HepG2 (cell line): Measurements from ENCODE around the gene SCAF4. TPM values are rescaled to one million over a fixed set of nuclear protein-coding genes. Genes with fewer than 3 reads are reported as not detected.

Experiments used
- ATAC-seq: fragments of 200-7000 bp; cut with Tn5 transposase; 3 replicates; pipeline ENCODE4 v1.9.1; 2020; ENCODE audit warnings: mild to moderate bottlenecking, moderate library complexity
- BruUV-seq: library from RNA; stranded (reverse); fragments of 400-500 nt; replicated peaks from 2 replicates; lab custom pipeline; 2021; lab: Mats Ljungman, UMichigan
- CTCF ChIA-PET: fragments of 300-600 bp; formaldehyde crosslinking; extraction: SDS; loops from one replicate; lab custom pipeline; 2021; ENCODE audit warnings: low total read pairs, inconsistent platforms, low intra/inter-chr PET ratio; lab: Yijun Ruan, JAX
- POLR2A ChIA-PET: fragments of 350-600 bp; sonication (Branson Sonifier 250); formaldehyde crosslinking; loops from one replicate; lab custom pipeline; 2020; ENCODE audit warnings: antibody characterized with exemption, inconsistent platforms; lab: Yijun Ruan, JAX
- DNase-seq: peaks from one replicate; pipeline ENCODE4 v3.0.0-alpha.2; 2015; ENCODE audit warnings: low spot score
- FAIRE-seq: peaks from 3 replicates; lab custom pipeline; 2011; peaks lifted over from hg19 to GRCh38; lab: Jason Lieb, UNC
- H2AFZ ChIP-seq: one replicate; pipeline ENCODE4 v1.6.1; 2011; ENCODE audit warnings: low read length, inconsistent platforms
- H3K27ac ChIP-seq: fragments of 300-600 bp; 3 replicates; pipeline ENCODE4 v1.8.0; 2011; ENCODE audit warnings: mixed run types, mild to moderate bottlenecking, mixed read lengths, low read length, inconsistent platforms; ENCODE audit not compliant: insufficient read depth; ENCODE audit errors: extremely low read length
- H3K27me3 ChIP-seq, 2 experiments: fragments of 200-600 bp in 1 of 2; 2 replicates in 1 of 2; 3 replicates in 1 of 2; pipeline versions ENCODE4 v1.6.0 to v1.8.0; 2011; ENCODE audit warnings: low read length in 2 of 2, mild to moderate bottlenecking in 2 of 2, moderate library complexity in 2 of 2, inconsistent platforms in 1 of 2; ENCODE audit not compliant: insufficient read depth in 2 of 2, control insufficient read depth in 1 of 2
- H3K36me3 ChIP-seq, 2 experiments: fragments of 200-600 bp in 1 of 2; replicated peaks in 1 of 2; 2 replicates in 1 of 2; 3 replicates in 1 of 2; pipeline versions ENCODE4 v1.5.1 to v1.8.0; 2011; ENCODE audit warnings: low read length in 2 of 2, inconsistent platforms in 1 of 2; ENCODE audit not compliant: insufficient read depth in 2 of 2, control insufficient read depth in 1 of 2
- H3K4me1 ChIP-seq: 2 replicates; pipeline ENCODE4 v1.5.1; 2012; ENCODE audit warnings: low read length, inconsistent platforms; ENCODE audit not compliant: insufficient read depth
- H3K4me2 ChIP-seq: 2 replicates; pipeline ENCODE4 v1.6.0; 2011; ENCODE audit warnings: low read depth, low read length, inconsistent platforms
- H3K4me3 ChIP-seq, 3 experiments: fragments of 200-600 bp in 1 of 3; sonication (generic), shearing (Covaris generic) in 1 of 3; replicated peaks in 1 of 3; 2 replicates each; pipeline ENCODE4 v1.5.1; 2011 to 2016; ENCODE audit warnings: low read length in 3 of 3, inconsistent platforms in 2 of 3, low read depth in 2 of 3, mild to moderate bottlenecking in 2 of 3, control low read depth in 1 of 3, mixed read lengths in 1 of 3; ENCODE audit not compliant: insufficient read depth in 1 of 3
- H3K79me2 ChIP-seq: one replicate; pipeline ENCODE4 v1.6.1; 2011; ENCODE audit warnings: low read length, inconsistent platforms; ENCODE audit not compliant: insufficient read depth
- H3K9ac ChIP-seq: 2 replicates; pipeline ENCODE4 v1.6.0; 2011; ENCODE audit warnings: mild to moderate bottlenecking, low read depth, low read length, inconsistent platforms; ENCODE audit not compliant: insufficient read depth
- H3K9me3 ChIP-seq: 2 replicates; pipeline ENCODE4 v1.5.1; 2012; ENCODE audit warnings: mild to moderate bottlenecking, low read length
- H4K20me1 ChIP-seq: 2 replicates; pipeline ENCODE4 v1.6.0; 2011; ENCODE audit warnings: inconsistent platforms, mild to moderate bottlenecking, low read length, moderate library complexity; ENCODE audit not compliant: insufficient read depth
- AHR ChIP-seq: IDR thresholded peaks from 2 replicates; pipeline ENCODE4 v1.6.1; 2018; ENCODE audit warnings: missing genetic modification reagents, missing compliant biosample characterization
- CTCF ChIP-seq: sonication (generic); formaldehyde crosslinking; IDR thresholded peaks from 2 replicates; pipeline ENCODE4 v1.5.0; 2020; ENCODE audit warnings: mild to moderate bottlenecking, missing genetic modification reagents, moderate library complexity
- GLMP ChIP-seq: sonication (generic); formaldehyde crosslinking; IDR thresholded peaks from 2 replicates; pipeline ENCODE4 v1.9.0; 2021; ENCODE audit warnings: missing genetic modification reagents, mild to moderate bottlenecking, borderline replicate concordance
- MED8 ChIP-seq: sonication (generic); formaldehyde crosslinking; IDR thresholded peaks from 2 replicates; pipeline ENCODE4 v1.8.1; 2023; ENCODE audit warnings: mild to moderate bottlenecking, missing genetic modification reagents; ENCODE audit not compliant: insufficient replicate concordance
- NCOA1 ChIP-seq: sonication (generic); formaldehyde crosslinking; IDR thresholded peaks from 2 replicates; pipeline ENCODE4 v1.9.0; 2021; ENCODE audit warnings: missing genetic modification reagents
- REPIN1 ChIP-seq: sonication (generic); formaldehyde crosslinking; IDR thresholded peaks from 2 replicates; pipeline ENCODE4 v1.8.0; 2022; ENCODE audit warnings: missing genetic modification reagents, low read depth, mild to moderate bottlenecking, borderline replicate concordance
- SP4 ChIP-seq: sonication (generic); formaldehyde crosslinking; IDR thresholded peaks from 2 replicates; pipeline ENCODE4 v1.8.1; 2023; ENCODE audit warnings: mild to moderate bottlenecking, missing genetic modification reagents
- TEAD2 ChIP-seq: sonication (generic); formaldehyde crosslinking; IDR thresholded peaks from 2 replicates; pipeline ENCODE4 v1.9.0; 2021; ENCODE audit warnings: missing genetic modification reagents
- TFDP1 ChIP-seq: IDR thresholded peaks from 2 replicates; pipeline ENCODE4 v1.6.1; 2016; ENCODE audit warnings: missing compliant biosample characterization, missing genetic modification reagents, borderline replicate concordance
- USF2 ChIP-seq, 2 experiments: sonication (generic) in 1 of 2; formaldehyde crosslinking in 1 of 2; IDR thresholded peaks; 2 replicates each; pipeline versions ENCODE4 v1.5.1 to v1.6.1; 2011 to 2020; ENCODE audit warnings: borderline replicate concordance in 1 of 2, low read depth in 1 of 2, low read length in 1 of 2, mild to moderate bottlenecking in 1 of 2, missing genetic modification reagents in 1 of 2, moderate library complexity in 1 of 2
- ZBTB14 ChIP-seq: sonication (generic); formaldehyde crosslinking; IDR thresholded peaks from 2 replicates; pipeline ENCODE4 v1.4.0; 2020; ENCODE audit warnings: missing genetic modification reagents
- ZBTB8A ChIP-seq: sonication (generic); formaldehyde crosslinking; IDR thresholded peaks from 2 replicates; pipeline ENCODE4 v1.4.0; 2020; ENCODE audit warnings: mild to moderate bottlenecking, low read depth, missing genetic modification reagents, borderline replicate concordance
- ZNF326 ChIP-seq: sonication (generic); formaldehyde crosslinking; IDR thresholded peaks from 2 replicates; pipeline ENCODE4 v1.4.0; 2020; ENCODE audit warnings: missing genetic modification reagents, borderline replicate concordance
- ZNF552 ChIP-seq: sonication (generic); formaldehyde crosslinking; IDR thresholded peaks from 2 replicates; pipeline ENCODE4 v1.9.0; 2022; ENCODE audit warnings: missing genetic modification reagents, mild to moderate bottlenecking, borderline replicate concordance
- ZNF792 ChIP-seq: IDR thresholded peaks from 2 replicates; pipeline ENCODE4 v1.6.1; 2016
- ZSCAN20 ChIP-seq: sonication (generic); formaldehyde crosslinking; IDR thresholded peaks from 2 replicates; pipeline ENCODE4 v1.4.0; 2020; ENCODE audit warnings: missing genetic modification reagents, mild to moderate bottlenecking, borderline replicate concordance
- ZSCAN25 ChIP-seq: sonication (generic); formaldehyde crosslinking; IDR thresholded peaks from 2 replicates; pipeline ENCODE4 v1.8.0; 2022; ENCODE audit warnings: mild to moderate bottlenecking, missing genetic modification reagents
- WGBS: methylation state at CpG from one replicate; pipeline ENCODE4 v1.1.6; 2017; ENCODE audit warnings: low lambda C conversion rate; 5-methylcytosine and 5-hydroxymethylcytosine counted together
- in situ Hi-C: cut with HindIII; loops from 2 replicates; pipeline ENCODE4 v1.10.0; 2017; ENCODE audit warnings: low pct_unique_long_range_greater_than_20kb; ENCODE audit not compliant: extremely low pct_ligation_motif_present
- intact Hi-C: fragments of 100-400 bp; cut with micrococcal nuclease; formaldehyde crosslinking; loops from one replicate; pipeline ENCODE4 v1.10.0; 2022; ENCODE audit not compliant: unreplicated experiment
- polyA plus RNA-seq, 8 experiments: library from polyadenylated mRNA; depleted of rRNA in 3 of 8; stranded (reverse) in 7 of 8; unstranded in 1 of 8; fragments of >200 nt; fragmentation: Illumina TruSeq in 4 of 8; extraction: Trizol in 4 of 8; gene quantifications; 2 replicates each; pipeline versions ENCODE4 v1.2.1 to v1.2.3, GENCODE V29; 2011 to 2016; ENCODE audit warnings: low read depth in 4 of 8, missing spikeins in 1 of 8, mixed read lengths in 1 of 8; ENCODE audit not compliant: insufficient read depth in 1 of 8
- total RNA-seq, 5 experiments: library from RNA; depleted of rRNA; stranded (reverse); fragments of >200 nt; fragmentation: Illumina TruSeq; extraction: Trizol; gene quantifications; 2 replicates each; pipeline ENCODE4 v1.2.3, GENCODE V29; 2016; ENCODE audit warnings: low read depth in 1 of 5

SCAF4 gene
- total and polyA plus RNA-seq, 2 of the 13 experiments (the other 11 are each of a cell fraction or from before 2014, with no cell fraction given), result 9.1 to 11.5 TPM

- ATAC-seq, result no peak
- no peak for FAIRE-seq
- Histone ChIP-seq H3K9me3 (no peaks in the 10 kb centered on the region), H3K27ac (no peak overlapping the region), H4K20me1 (peaks cover 78% of the 10 kb centered on the region), H2AFZ (no peak overlapping the region), H3K79me2 (peaks cover 97% of the 10 kb centered on the region), H3K4me1 (peaks cover 54% of the 10 kb centered on the region), H3K36me3 (peaks cover 0 to 2% of the 10 kb centered on the region in 2 experiments; a peak in 2 of 5 replicates), H3K9ac (no peak overlapping the region), H3K4me2 (no peak overlapping the region), H3K4me3 (no peak overlapping the region), H3K27me3 (no peaks in the 10 kb centered on the region)
- no TSS peak for BruUV-seq
- DNase-seq, result no peak
- no peak for TF ChIP-seq ZNF792 (CRISPR knock-in tag)
- no peak for TF ChIP-seq MED8 (CRISPR knock-in tag)
- no peak for TF ChIP-seq ZSCAN25 (CRISPR knock-in tag)
- no peak for TF ChIP-seq TEAD2
- TF ChIP-seq SP4 (CRISPR knock-in tag), result no peak
- TF ChIP-seq REPIN1, result no peak
- no peak for TF ChIP-seq GLMP
- no peak for TF ChIP-seq USF2 (IDR thresholded peaks at IDR 0.05; ENCODE audit: low read depth, low read length)
- no peak for TF ChIP-seq USF2 (CRISPR knock-in tag; IDR thresholded peaks at IDR 0.05; ENCODE audit: borderline replicate concordance)
- no peak for TF ChIP-seq CTCF
- no peak for TF ChIP-seq AHR (CRISPR knock-in tag)
- TF ChIP-seq NCOA1, result no peak
- TF ChIP-seq ZSCAN20 (CRISPR knock-in tag), result no peak
- TF ChIP-seq ZBTB8A, result no peak
- no peak for TF ChIP-seq ZNF326 (CRISPR knock-in tag)
- no peak for TF ChIP-seq ZBTB14 (CRISPR knock-in tag)
- no peak for TF ChIP-seq TFDP1 (CRISPR knock-in tag)
- TF ChIP-seq ZNF552 (CRISPR knock-in tag), result no peak
- intact Hi-C loops, result loop anchor here (10.0 kb wide), 1 partner anchor 51 kb away; no protein-coding TSS in a partner anchor
- CTCF ChIA-PET, result no interaction called here
- in situ Hi-C loops, result no loop called here
- POLR2A ChIA-PET, result no interaction called here
- WGBS, result 93% methylated on average over 2 of the region's 2 CpGs
Measured at GRCh38 chr21:31716106-31716505, 15.8 kb downstream of the SCAF4 start.
